NCI-H146 treated with DMSO at 0.1 percent for 48 hours (cell line): ENCODE results near the gene MAST3.
"Not testable (repeated sequence)": the region's sequence is repeated elsewhere in the genome, so short reads cannot be mapped to it uniquely, and the experiment has no call there.

Source experiments
- DNase-seq: peaks from one replicate; lab custom pipeline; 2025; ENCODE audit not compliant: unreplicated experiment; lab: John Stamatoyannopoulos, UW

MAST3 gene

DNA sequence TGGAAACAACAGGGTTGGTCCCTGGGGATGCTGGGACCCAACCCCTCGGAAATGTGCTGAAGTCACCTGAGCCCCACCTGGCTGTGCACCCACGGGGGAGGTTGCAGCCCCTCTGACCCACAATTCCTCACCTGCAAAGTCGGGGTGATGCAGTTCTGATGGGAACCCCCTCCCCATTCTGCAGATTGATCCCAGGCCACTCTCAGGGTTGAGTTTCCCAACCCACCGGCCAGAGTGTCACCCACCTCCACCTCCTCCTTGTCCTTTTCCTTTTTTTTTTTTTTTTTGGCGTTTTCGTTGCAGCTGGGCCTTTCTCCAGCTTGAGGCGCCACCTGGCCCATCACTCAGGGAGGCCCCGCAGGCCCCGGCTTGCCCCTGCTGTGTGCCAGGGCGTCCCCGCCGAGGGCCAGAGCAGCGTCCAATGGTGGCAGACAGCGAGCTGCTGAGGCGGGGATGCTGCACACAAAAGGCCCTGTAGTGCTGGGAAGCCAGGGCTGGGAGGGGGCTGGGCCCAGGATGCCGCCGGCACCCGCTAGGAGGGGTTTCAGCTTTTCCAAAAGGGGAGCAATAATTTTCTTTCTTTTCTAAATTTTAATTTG, 60.0 kb downstream of the MAST3 start:
- DNase-seq, result peak; percentile 94

DNA sequence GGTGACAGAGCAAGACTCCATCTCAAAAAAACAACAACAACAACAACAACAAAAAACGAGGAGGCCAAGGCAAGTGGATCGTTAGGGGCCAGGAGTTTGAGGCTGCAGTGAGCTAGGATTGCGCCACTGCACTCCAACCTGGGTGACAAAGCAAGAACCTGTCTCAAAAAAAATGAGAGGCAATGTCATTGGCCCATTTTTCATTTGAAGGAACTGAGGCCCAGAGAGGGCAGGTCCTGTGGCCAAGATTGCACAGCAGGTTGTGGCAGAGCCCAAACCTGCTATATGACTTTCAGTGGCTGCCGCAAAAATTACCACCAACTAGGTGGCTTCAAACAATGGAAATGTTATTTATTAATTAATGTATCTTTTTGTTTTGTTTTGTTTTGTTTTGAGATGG, 60.9 kb downstream of the MAST3 start:
- DNase-seq, result no peak

DNA sequence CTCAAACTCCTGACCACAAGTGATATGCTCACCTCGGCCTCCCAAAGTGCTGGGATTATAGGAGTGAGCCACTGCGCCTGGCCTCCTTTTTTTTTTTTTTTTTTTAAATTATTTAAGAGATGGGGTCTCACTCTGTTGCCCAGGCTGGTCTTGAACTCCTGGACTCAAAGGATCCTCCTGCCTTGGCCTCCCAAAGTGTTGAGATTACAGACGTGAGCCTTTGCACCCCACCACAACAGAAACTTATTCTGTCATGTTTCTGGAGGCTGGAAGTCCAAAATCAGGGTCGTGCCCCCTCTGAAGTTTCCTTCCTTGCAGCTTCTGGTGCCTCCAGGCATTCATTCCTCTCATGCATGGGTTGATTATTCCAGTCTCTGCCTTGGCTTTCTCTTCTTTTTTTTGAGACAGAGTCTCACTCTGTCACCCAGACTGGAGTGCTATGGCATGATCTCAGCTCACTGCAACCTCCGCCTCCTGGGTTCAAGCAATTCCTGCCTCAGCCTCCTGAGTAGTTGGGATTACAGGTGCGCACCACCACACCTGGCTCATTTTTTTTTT, 61.6 kb downstream of the MAST3 start:
- not testable (repeated sequence) for DNase-seq

DNA sequence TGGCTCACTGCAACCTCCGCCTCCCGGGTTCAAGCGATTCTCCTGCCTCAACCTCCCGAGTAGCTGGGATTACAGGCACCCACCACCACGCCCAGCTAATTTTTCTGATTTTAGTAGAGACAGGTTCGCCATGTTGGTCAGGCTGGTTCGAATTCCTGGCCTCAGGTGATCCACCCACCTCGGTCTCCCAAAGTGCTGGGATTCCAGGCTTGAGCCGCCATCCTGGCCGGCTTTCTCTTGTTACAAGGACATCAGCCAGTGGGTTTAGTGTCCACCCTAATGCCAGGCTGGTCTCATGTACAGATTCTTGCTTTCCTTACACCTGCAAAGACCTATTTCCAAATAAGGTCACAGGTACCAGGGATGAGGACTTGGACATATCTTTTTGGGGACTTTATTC, 62.2 kb downstream of the MAST3 start:
- no peak for DNase-seq

DNA sequence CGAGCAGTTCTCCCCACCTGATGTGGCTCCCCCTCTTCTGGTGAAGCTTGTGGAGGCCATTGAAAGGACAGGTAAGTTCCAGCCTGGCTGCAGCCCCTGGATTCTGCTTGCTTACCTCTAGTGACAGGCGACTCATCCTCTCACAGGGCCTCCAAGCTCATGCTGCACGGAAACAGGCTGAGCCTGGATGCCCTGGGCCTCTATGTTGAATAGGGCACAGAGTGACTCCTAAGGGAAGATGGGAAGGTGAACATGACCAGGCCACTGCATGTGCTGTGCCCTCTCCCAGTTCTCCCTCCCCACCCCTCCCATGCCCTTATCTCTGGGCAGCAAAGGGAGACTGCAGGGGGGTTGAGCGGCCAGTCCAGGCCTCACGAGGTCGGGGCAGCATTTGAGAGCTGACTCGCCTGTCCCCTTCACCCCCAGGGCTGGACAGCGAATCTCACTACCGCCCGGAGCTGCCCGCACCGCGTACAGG, 63.0 kb downstream of the MAST3 start:
- DNase-seq, result no peak

DNA sequence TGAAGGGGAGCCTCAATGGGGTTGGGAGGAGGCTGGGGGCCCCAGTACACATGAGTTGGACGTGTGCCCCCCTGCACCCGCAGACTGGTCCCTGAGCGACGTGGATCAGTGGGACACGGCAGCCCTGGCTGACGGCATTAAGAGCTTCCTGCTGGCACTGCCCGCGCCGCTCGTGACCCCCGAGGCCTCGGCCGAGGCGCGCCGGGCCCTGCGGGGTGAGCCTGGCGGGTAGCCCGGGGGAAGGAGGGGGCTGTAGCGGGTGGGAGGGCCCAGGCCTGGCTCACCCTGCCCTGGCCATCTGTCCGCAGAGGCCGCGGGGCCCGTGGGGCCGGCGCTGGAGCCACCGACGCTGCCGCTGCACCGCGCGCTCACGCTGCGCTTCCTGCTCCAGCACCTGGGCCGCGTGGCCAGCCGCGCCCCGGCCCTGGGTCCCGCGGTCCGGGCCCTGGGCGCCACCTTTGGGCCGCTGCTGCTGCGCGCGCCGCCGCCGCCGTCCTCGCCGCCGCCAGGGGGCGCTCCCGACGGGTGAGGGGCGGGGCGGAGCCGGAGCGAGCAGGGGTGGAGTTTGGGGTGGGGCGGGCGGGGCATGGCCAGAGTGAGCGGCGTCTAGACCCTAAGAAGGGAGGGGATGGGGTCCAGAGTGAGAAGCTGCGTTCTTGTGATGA, 63.5 kb downstream of the MAST3 start:
- DNase-seq, result no peak

DNA sequence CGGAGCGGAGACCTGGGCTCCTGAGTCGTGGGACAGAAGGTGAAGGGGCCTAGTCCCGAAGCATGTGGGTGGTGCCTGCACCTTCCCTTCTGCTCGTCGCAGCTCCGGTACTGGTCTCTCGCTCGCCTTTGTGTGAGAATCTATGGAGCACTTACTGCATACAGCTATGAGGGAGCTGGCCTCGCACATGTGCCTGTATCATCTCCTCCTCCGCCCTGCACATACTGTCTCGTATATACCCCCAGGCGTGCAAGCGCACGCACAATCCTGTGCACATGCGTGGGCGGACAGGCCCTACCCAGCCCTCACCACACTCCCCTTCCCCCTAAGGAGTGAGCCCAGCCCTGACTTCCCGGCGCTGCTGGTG, 64.0 kb downstream of the MAST3 start:
- DNase-seq, result no peak

DNA sequence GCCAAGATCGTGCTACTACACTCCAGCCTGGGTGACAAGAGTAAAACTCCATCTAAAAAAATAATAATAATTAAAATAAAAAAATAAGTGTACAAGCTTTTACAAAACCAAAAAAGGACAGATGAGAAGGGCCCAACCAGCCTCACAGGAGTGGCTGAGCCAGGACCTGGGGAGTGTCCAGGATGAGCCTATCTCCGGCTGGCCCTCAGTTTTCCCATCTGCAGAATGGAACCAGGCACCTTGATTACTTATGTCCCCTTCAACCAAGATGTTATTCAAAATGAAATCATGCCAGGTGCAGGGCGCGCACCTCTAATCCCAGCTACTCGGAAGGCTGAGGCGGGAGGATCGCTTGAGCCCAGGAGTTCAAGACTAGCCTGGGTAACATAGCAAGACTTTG, 66.5 kb downstream of the MAST3 start:
- DNase-seq, result no peak

DNA sequence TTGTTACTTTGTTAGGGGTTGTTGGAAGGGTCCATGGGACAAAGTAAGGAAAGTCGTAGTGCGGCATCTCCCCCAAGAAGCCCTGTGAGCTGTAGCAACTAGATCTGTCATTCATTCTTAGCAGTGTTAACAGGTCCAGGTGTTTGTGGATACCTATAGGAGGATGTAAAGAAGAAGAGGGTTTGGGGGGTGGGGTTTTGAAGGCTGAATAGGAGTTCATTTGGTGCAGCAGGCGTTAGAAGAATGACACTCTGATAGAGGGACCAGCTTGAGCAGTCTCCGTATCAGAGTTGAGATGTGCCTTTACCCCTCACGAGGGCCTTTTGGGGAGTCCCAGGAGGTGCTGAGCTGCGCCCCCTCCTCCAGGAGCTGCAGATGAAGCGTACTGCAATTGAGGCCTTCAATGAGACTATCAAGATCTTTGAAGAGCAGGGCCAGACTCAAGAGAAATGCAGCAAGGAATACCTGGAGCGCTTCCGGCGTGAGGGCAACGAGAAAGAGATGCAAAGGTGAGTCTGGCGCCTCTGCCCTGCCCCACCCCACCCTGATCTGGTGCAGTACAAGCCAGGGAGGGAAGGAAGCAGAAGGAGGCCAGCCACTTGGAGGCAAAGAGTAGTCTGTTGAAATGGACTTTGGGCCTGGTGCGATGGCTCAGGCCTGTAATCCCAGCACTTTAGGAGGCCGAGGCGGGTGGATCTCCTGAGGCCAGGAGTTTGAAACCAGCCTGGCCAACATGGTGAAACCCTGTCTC, 68.4 kb downstream of the MAST3 start:
- DNase-seq, result no peak

DNA sequence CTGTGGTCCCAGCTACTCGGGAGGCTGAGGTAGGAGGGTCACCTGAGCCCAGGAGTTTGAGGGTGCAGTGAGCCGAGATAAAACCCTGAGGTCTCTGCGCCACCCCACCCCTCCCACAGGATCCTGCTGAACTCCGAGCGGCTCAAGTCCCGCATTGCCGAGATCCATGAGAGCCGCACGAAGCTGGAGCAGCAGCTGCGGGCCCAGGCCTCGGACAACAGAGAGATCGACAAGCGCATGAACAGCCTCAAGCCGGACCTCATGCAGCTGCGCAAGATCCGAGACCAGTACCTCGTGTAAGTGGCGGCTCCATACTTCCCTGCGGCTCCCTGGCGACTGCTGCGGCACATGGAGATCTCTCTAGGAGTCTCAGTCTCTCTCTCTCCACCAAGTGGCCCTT, 69.4 kb downstream of the MAST3 start:
- DNase-seq, result no peak

DNA sequence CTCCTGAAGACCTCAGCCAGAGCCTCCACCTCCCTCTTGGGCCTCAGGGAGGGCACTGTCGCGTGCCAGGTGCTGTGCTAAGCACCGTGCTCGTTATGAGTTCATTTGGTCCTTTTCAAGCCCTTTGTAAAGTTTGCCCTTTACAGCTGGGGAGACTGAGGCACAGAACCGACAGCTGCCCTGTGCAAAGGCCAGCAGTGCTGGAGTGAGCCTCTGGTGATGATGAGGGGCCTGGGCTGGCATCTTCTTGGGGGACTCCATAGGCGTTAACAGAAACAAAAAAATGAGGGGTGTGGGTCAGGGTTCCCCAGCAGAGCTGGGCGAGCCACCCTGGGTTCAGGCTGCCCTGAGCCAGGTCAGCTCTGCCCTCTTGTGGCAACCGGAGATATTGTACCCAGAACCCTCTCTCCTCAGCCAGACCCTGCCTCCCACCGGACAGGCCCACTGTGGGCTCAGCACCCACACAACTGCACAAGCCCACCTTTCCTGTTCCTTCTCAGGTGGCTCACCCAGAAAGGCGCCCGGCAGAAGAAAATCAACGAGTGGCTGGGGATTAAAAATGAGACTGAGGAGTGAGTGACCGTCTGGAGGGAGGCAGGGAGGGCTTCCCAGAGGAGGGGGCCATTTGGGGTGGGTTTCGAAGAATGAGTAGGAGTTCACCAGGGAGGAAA, 70.5 kb downstream of the MAST3 start:
- DNase-seq, result no peak

DNA sequence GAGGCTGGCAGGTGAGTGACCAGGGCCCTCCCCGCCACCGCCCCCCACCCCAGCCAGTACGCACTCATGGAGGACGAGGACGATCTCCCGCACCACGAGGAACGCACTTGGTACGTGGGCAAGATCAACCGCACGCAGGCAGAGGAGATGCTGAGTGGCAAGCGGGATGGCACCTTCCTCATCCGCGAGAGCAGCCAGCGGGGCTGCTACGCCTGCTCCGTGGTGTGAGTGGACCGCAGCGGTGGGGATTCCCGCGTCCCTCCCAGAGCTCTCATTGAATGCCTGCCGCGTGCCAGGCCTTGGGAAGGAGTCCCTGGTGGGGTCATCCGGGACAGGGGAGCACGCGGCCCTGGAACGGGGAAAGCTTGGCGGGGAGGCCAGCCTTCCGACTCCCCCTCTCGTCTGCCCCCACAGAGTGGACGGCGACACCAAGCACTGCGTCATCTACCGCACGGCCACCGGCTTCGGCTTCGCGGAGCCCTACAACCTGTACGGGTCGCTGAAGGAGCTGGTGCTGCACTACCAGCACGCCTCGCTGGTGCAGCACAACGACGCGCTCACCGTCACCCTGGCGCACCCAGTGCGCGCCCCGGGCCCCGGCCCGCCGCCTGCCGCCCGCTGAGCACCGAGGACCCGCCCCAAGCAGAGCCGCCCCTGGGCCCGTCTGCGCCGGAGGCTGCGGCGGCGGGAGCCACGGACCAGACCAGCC, 71.2 kb downstream of the MAST3 start:
- no peak for DNase-seq

DNA sequence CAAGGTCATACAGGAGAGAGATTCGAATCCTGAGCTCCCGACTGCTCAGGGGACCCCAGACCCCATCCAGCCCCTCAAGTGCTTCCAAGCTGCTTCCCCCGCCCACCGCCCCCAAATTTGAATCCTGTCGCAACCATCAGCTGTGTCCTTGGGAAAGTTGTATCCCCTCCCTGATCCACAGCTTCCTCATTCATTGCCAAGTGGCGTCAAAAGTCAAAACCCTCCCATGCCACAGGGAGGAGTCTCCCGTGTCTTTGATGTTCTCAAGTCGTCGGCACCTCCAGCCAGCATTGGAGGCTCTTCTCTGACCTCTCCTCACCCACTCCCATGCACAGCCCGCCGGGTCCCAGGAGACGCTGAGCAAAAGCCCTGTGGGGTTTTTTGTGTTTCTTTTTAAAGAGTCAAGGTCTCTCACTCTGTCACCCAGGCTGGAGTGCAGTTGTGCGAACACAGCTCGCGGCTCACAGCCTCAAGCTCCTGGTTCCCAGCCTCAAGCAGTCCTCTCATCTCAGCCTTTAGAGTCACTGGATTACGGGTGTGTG, 73.2 kb downstream of the MAST3 start:
- no peak for DNase-seq

DNA sequence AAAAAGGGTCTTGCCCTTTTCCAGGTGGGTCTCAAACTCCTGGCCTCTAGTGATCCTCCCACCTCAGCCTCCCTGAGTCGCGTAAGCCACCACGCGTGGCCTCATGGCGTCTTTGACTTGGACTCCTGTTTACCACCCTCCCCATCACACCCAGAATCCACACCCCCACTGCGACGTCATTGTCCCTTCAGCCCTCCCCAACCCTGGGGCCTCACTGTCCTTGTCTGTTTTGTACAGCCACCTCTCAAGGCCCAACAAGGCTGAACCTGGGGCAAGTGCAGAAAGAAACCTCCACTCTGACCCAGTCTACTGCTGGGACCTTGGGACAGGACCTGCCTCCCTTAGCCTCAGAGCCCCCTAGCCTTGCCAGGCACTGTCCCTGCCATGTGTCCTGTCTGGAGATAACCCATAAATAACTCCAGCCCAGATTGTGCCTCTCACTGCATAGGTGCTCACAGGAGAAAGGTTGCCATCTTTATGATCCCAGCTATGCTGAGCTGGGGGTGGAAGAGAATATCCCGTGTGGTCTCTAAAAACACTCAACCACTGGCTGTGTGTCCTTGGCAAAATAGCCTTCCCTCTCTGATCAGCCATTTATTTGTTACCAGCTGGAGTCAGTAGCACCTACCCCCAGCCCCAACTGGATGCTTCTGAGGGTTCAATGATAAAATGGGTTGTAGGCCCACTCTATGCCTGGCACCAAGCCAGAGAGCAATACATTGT, 74.2 kb downstream of the MAST3 start:
- DNase-seq, result no peak

DNA sequence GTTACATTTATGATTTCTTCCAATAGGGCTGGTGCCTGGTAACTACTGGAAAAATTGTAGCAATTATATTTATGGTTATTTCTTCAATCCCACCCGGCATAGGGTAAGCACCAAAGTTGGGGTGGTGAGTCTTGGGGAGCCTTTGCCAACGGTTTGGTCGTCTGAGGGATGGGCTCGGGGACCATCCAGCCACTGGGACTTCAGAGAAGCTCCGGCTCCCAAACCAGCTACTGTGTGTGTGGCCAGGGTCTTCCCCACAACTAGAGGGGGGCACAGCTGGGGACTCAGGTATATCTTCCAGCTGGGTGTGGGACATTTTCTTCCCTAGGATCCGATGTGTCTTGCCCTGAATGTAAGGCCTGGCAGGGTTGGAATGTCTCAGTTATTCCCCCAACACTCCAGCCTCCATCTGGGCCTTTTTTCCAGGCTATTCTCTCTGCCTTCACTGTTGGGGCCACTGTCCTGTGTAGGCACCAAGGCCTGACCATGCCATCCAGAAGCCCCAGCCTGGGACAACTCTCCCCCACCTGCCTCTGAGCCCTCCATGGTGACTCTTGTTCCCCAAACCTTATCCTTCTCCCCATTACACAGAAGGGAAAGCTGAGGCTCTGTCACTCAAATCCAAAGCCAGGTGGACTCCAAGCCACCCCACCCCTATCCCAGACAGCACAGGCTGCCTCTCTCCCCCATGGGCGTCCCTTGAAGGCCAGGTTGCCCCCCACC, 74.9 kb downstream of the MAST3 start:
- DNase-seq, result no peak

DNA sequence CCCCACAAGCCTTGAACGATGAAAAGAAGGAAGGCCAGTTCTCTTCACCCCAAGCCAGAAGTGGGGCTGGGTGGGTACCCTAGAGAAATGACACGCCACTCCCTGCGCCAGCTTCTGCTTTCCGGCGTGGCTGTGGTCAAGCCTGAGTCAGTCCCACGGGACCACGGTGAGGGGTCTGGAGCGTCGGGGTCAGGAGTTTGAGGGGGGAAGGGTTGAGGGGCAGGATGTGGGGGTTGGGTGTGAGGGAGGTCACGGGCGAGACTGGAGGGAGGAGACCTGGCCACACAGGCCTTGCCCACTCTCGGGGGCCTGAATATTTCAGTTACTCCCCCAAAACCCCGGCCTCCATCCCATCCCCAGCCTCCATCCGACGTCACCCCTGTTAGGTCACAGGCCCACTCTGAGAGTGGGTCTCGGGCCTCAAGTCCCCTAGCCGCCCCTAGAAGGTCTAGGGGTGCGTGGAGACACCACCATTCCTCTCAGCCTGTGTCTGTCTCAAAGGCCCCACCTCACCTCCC, 75.5 kb downstream of the MAST3 start:
- DNase-seq, result no peak

DNA sequence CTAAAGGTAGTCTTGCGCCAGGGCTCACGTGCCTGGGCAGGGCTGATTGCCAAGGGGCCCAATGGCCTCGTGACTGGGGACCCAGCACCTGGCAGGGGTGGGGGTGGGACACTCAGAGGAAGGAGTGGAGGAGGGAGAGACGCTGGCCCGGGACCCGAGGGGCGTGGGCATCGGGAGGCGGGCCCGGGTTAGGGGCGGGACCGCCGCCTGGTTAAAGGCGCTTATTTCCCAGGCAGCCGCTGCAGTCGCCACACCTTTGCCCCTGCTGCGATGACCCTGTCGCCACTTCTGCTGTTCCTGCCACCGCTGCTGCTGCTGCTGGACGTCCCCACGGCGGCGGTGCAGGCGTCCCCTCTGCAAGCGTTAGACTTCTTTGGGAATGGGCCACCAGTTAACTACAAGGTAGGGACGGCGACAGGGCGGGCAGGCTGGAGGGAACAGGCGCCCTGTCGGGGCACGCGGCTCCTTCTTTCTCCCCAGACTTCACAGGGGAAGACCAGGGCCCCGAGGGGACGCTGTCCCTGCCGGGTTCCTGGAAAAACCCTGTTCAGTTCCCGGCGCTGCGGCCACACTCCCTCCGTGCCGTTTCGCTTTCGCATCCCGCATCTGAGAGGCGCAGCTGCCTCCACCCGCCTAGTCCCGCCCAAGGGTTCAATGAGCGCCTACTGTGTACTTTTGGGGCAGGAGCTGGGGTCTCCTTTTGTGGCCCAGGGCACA, 76.2 kb downstream of the MAST3 start, which contains the start of gene IFI30:
IFI30 (plus strand) TSS at position 242 of the 717 bp plus-strand sequence; CDS start at position 271, 29 bp downstream.
- DNase-seq, result peak; percentile 68

DNA sequence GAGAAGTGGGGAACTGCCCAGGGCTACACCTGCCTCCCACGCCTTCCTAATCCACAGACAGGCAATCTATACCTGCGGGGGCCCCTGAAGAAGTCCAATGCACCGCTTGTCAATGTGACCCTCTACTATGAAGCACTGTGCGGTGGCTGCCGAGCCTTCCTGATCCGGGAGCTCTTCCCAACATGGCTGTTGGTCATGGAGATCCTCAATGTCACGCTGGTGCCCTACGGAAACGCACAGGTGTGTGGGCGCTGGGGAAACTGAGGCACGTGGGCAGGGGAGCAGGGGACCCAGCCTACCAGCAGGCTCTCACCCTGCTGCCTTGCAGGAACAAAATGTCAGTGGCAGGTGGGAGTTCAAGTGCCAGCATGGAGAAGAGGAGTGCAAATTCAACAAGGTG, 77.4 kb downstream of the MAST3 start:
- DNase-seq, result no peak
